ENCODE results near the gene DNAH2.

Gene DNAH2

GRCh38 chr17:7687072-7687907 is 30.3 kb upstream of the DNAH2 start, which contains the start of gene TP53 (continued):
- no peak for TF ChIP-seq ZNF449 (tag by site-specific recombination; IDR thresholded peaks at IDR 0.05)
- no peak for TF ChIP-seq ZNF585B (tag by site-specific recombination; IDR thresholded peaks at IDR 0.05)
- TF ChIP-seq MZF1 (tag by site-specific recombination; IDR thresholded peaks at IDR 0.05; ENCODE audit: borderline replicate concordance), result no peak
- TF ChIP-seq ZNF354C (tag by site-specific recombination; IDR thresholded peaks at IDR 0.05; ENCODE audit: borderline replicate concordance, low read depth), result no peak
- no peak for TF ChIP-seq ZNF280D (tag by site-specific recombination; IDR thresholded peaks at IDR 0.05)
- no peak for TF ChIP-seq AEBP2 (tag by site-specific recombination; IDR thresholded peaks at IDR 0.05; ENCODE audit: borderline replicate concordance)
- no peak for TF ChIP-seq FEZF1 (tag by site-specific recombination; IDR thresholded peaks at IDR 0.05)
- TF ChIP-seq ZNF596 (tag by site-specific recombination; IDR thresholded peaks at IDR 0.05), result no peak
- TF ChIP-seq ZFHX2 (tag by site-specific recombination; conservative IDR thresholded peaks at IDR 0.05), result no peak
- TF ChIP-seq GLIS2 (tag by site-specific recombination; IDR thresholded peaks at IDR 0.05), result no peak
- no peak for TF ChIP-seq ZNF792 (tag by site-specific recombination; IDR thresholded peaks at IDR 0.05)
- TF ChIP-seq ZNF670 (tag by site-specific recombination; IDR thresholded peaks at IDR 0.05; ENCODE audit: low read depth), result no peak
- no peak for TF ChIP-seq ZBTB1 (tag by site-specific recombination; IDR thresholded peaks at IDR 0.05)
- TF ChIP-seq PRDM2 (tag by site-specific recombination; IDR thresholded peaks at IDR 0.05; ENCODE audit: borderline replicate concordance), result no peak
- no peak for TF ChIP-seq CTCF (tag by site-specific recombination; IDR thresholded peaks at IDR 0.05)
- no peak for TF ChIP-seq GLI2 (tag by site-specific recombination; IDR thresholded peaks at IDR 0.05; ENCODE audit: borderline replicate concordance, low read depth)
- no peak for TF ChIP-seq SCRT1 (tag by site-specific recombination; IDR thresholded peaks at IDR 0.05; ENCODE audit: borderline replicate concordance)
- TF ChIP-seq ZNF174 (tag by site-specific recombination; IDR thresholded peaks at IDR 0.05), result no peak
- TF ChIP-seq EGR2 (tag by site-specific recombination; IDR thresholded peaks at IDR 0.05; ENCODE audit: low read depth), result no peak
- TF ChIP-seq ZNF645 (tag by site-specific recombination; IDR thresholded peaks at IDR 0.05), result no peak
- TF ChIP-seq ZNF146 (tag by site-specific recombination; IDR thresholded peaks at IDR 0.05), result peak; percentile 66; the same call in 1 of the 2 replicates
- no peak for TF ChIP-seq ZIC2 (tag by site-specific recombination; IDR thresholded peaks at IDR 0.05)

All from HEK293 (cell line).